Mesothelial cell of epicardium (in vitro differentiated cells): Measurements from ENCODE around the gene MKRN2OS. TPM values are rescaled to one million over a fixed set of nuclear protein-coding genes. Genes with fewer than 3 reads are reported as not detected.
A peak's percentile ranks its signal among the peaks of the same experiment; 100 is the strongest.

Experiments
- DNase-seq, 2 experiments: peaks; one replicate each; pipeline ENCODE4 v3.0.0; 2021; ENCODE audit warnings: low spot score in 2 of 2; ENCODE audit not compliant: unreplicated experiment in 2 of 2
- H3K27ac Mint-ChIP-seq: 2 replicates; pipeline ENCODE4 v1.8.0; 2021; ENCODE audit warnings: mixed read lengths
- H3K27me3 Mint-ChIP-seq: 2 replicates; pipeline ENCODE4 v1.8.0; 2021; ENCODE audit warnings: low read depth, mixed read lengths
- H3K36me3 Mint-ChIP-seq: 2 replicates; pipeline ENCODE4 v1.8.0; 2021; ENCODE audit warnings: mixed read lengths
- H3K4me1 Mint-ChIP-seq: 2 replicates; pipeline ENCODE4 v1.8.0; 2021; ENCODE audit warnings: mixed read lengths
- H3K4me3 Mint-ChIP-seq: 2 replicates; pipeline ENCODE4 v1.8.0; 2021; ENCODE audit warnings: mild to moderate bottlenecking, moderate library complexity, mixed read lengths
- H3K9me3 Mint-ChIP-seq: 2 replicates; pipeline ENCODE4 v1.8.0; 2021; ENCODE audit warnings: mixed read lengths
- CTCF ChIP-seq: fragments of 200-600 bp; sonication (generic); IDR thresholded peaks from one replicate; pipeline ENCODE4 v1.5.0; 2021; ENCODE audit warnings: antibody characterized with exemption; ENCODE audit not compliant: unreplicated experiment
- total RNA-seq: library from RNA; stranded (reverse); gene quantifications from 3 replicates; pipeline ENCODE4 v1.2.1, GENCODE V29; 2021

Gene MKRN2OS
- total RNA-seq, 1 donor from 2014 or later: 0.25 TPM

GRCh38 chr3:12583280-12583679, 38.0 kb upstream of the MKRN2OS start:
- TF ChIP-seq CTCF: no peak
- H3K9me3 Mint-ChIP-seq: no peaks in the 10 kb centered on the region

GRCh38 chr3:12582730-12583129, 37.4 kb upstream of the MKRN2OS start:
- no peak overlapping the region for H3K27ac Mint-ChIP-seq
- no peak overlapping the region for H3K4me3 Mint-ChIP-seq
- H3K4me1 Mint-ChIP-seq: peaks cover 12% of the 10 kb centered on the region
- H3K9me3 Mint-ChIP-seq: no peaks in the 10 kb centered on the region
- no peak for TF ChIP-seq CTCF
- H3K27me3 Mint-ChIP-seq: no peaks in the 10 kb centered on the region
- peaks cover 26% of the 10 kb centered on the region for H3K36me3 Mint-ChIP-seq
- DNase-seq: no peak

More at GRCh38 chr3:12583280-12583679, 38.0 kb upstream of the MKRN2OS start:
- Mint-ChIP-seq H3K36me3 (peaks cover 29% of the 10 kb centered on the region), H3K27me3 (no peaks in the 10 kb centered on the region), H3K4me1 (peaks cover 12% of the 10 kb centered on the region), H3K4me3 (no peak overlapping the region), H3K27ac (no peak overlapping the region)
- DNase-seq: no peak

- TF ChIP-seq CTCF: no peak
- H3K36me3 Mint-ChIP-seq: peaks cover 41% of the 10 kb centered on the region
- peaks cover 3% of the 10 kb centered on the region for H3K9me3 Mint-ChIP-seq
- no peaks in the 10 kb centered on the region for H3K4me1 Mint-ChIP-seq
- H3K4me3 Mint-ChIP-seq: no peak overlapping the region
- peak overlapping the region; percentile 48 for H3K27ac Mint-ChIP-seq
- H3K27me3 Mint-ChIP-seq: no peaks in the 10 kb centered on the region
- no peak for DNase-seq
These were observed 34.6 kb upstream of the MKRN2OS start for GRCh38 chr3:12579905-12580304.

- H3K9me3 Mint-ChIP-seq: peaks cover 3% of the 10 kb centered on the region
- no peak for TF ChIP-seq CTCF
- H3K4me1 Mint-ChIP-seq: no peaks in the 10 kb centered on the region
- DNase-seq: no peak
- H3K27ac Mint-ChIP-seq: no peak overlapping the region
- no peak overlapping the region for H3K4me3 Mint-ChIP-seq
- H3K27me3 Mint-ChIP-seq: no peaks in the 10 kb centered on the region
- peaks cover 41% of the 10 kb centered on the region for H3K36me3 Mint-ChIP-seq
These were observed 34.2 kb upstream of the MKRN2OS start for GRCh38 chr3:12579456-12579855.

- peaks cover 43% of the 10 kb centered on the region for H3K36me3 Mint-ChIP-seq
- no peaks in the 10 kb centered on the region for H3K4me1 Mint-ChIP-seq
- no peak for DNase-seq
- H3K4me3 Mint-ChIP-seq: no peak overlapping the region
- TF ChIP-seq CTCF: no peak
- H3K27me3 Mint-ChIP-seq: no peaks in the 10 kb centered on the region
- H3K27ac Mint-ChIP-seq: no peak overlapping the region
- H3K9me3 Mint-ChIP-seq: peaks cover 3% of the 10 kb centered on the region
These were observed 33.4 kb upstream of the MKRN2OS start for GRCh38 chr3:12578742-12579141.

GRCh38 chr3:12577379-12577778, 32.1 kb upstream of the MKRN2OS start:
- H3K9me3 Mint-ChIP-seq: peaks cover 3% of the 10 kb centered on the region
- no peak overlapping the region for H3K27ac Mint-ChIP-seq
- H3K36me3 Mint-ChIP-seq: peaks cover 47% of the 10 kb centered on the region
- DNase-seq: no peak
- no peak overlapping the region for H3K4me3 Mint-ChIP-seq
- H3K4me1 Mint-ChIP-seq: no peaks in the 10 kb centered on the region
- no peak for TF ChIP-seq CTCF
- no peaks in the 10 kb centered on the region for H3K27me3 Mint-ChIP-seq
